Rectal smooth muscle tissue (tissue), 1 donor: ENCODE data around the gene NME3.
A peak's percentile ranks its signal among the peaks of the same experiment; 100 is the strongest.

Source experiments
- H3K27ac ChIP-seq: one replicate; pipeline ENCODE4 v1.7.0; 2013; ENCODE audit warnings: low read depth, low read length, inconsistent platforms
- H3K27me3 ChIP-seq: one replicate; pipeline ENCODE4 v1.7.0; 2013; ENCODE audit warnings: low read length; ENCODE audit not compliant: control insufficient read depth, insufficient read depth
- H3K36me3 ChIP-seq: one replicate; pipeline ENCODE4 v1.7.0; 2013; ENCODE audit warnings: low read length; ENCODE audit not compliant: control insufficient read depth, insufficient read depth
- H3K4me1 ChIP-seq: one replicate; pipeline ENCODE4 v1.7.0; 2013; ENCODE audit warnings: low read length; ENCODE audit not compliant: control insufficient read depth, insufficient read depth
- H3K4me3 ChIP-seq: one replicate; pipeline ENCODE4 v1.7.0; 2013; ENCODE audit warnings: low read length
- H3K9ac ChIP-seq: one replicate; pipeline ENCODE4 v1.7.0; 2013; ENCODE audit warnings: low read length

The NME3 gene

GRCh38 chr16:1771188-1771863 lies at the start of gene NME3:
Gene NME3 (minus strand): TSS chr16:1771543. CDS start chr16:1771534, 9 bp downstream.
- H3K4me1 ChIP-seq: peaks cover 12% of the 10 kb centered on the region
- peak within 1 kb of the TSS; percentile 85 for H3K27ac ChIP-seq
- no peaks in the 10 kb centered on the region for H3K27me3 ChIP-seq
- peak within 1 kb of the TSS; percentile 40 for H3K9ac ChIP-seq
- H3K4me3 ChIP-seq: peak within 1 kb of the TSS; percentile 92
- H3K36me3 ChIP-seq: peaks cover 29% of the 10 kb centered on the region

- Histone ChIP-seq H3K36me3 (peaks cover 28% of the 10 kb centered on the region), H3K4me3 (no peak overlapping the region), H3K4me1 (peaks cover 8% of the 10 kb centered on the region), H3K27ac (no peak overlapping the region), H3K27me3 (no peaks in the 10 kb centered on the region), H3K9ac (no peak overlapping the region)
These were observed 49.6 kb upstream of the NME3 start for GRCh38 chr16:1820946-1821290.

DNA sequence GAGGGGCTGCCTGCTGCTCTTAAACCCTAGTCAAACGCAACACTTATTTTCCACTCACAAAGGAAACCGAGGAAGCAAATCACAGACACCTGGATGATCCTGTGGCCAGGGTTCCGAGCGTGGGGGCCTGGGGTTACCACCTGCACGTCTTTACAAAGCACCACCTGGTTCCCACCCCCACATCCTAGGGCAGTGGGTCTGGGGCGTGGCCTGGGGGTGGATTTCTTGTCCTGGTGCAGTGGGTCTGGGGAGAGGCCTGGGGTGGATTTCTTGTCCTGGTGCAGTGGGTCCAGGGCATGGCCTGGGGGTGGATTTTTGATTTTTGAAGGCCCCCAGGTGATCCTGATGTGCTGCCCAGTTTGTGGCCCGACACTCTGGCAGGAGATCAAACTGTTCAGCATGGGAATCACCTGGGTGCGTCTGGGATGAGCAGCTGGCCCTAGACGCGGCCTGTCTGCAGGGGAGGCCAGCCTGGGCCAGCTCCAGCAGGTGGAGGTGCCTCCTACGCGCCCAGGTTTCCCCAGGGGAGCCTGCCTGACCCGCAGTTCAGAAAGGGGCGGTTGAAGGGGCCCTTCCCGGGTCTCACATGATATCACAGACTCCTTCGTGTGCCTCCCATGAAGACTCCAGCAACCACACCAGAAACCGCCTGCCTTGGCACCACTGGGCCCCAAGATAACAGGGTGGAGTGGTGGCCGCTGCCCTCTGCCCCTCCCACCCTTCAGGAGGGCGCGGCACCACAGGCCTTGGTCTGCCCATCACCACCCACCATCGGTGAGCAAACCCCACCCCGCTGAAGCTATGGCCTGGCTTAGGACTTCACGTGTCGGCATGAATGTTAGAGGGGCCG lies 49.0 kb upstream of the NME3 start:
- no peak overlapping the region for H3K27ac ChIP-seq
- H3K4me1 ChIP-seq: peaks cover 3% of the 10 kb centered on the region
- H3K9ac ChIP-seq: no peak overlapping the region
- H3K4me3 ChIP-seq: no peak overlapping the region
- peaks cover 28% of the 10 kb centered on the region for H3K36me3 ChIP-seq
- no peaks in the 10 kb centered on the region for H3K27me3 ChIP-seq

DNA sequence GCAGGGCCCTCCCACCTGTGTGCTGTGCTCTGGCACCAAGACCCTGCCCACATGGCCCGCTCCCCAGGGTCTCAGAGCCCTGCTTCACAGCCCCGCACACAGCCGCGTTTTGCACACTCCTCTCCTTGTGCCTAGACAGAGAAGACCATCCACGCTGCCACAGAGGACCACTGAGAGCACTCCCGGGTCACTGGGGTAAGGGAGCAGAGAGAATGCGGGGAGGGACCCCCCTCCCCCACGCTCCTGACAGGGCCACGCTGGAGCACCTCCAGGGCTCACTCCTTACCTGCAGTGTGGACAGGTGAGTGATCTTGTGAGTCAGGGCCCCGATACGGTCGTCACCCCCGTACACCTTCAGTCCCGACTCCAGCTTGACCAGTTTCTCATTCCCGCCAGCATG lies 48.3 kb upstream of the NME3 start:
- Histone ChIP-seq H3K4me1 (no peaks in the 10 kb centered on the region), H3K36me3 (peaks cover 28% of the 10 kb centered on the region)

GRCh38 chr16:1818873-1819525 lies 47.7 kb upstream of the NME3 start:
- Histone ChIP-seq H3K4me3 (no peak overlapping the region), H3K27me3 (no peaks in the 10 kb centered on the region), H3K4me1 (no peaks in the 10 kb centered on the region), H3K9ac (no peak overlapping the region), H3K27ac (no peak overlapping the region), H3K36me3 (peaks cover 28% of the 10 kb centered on the region)

More for the DNA sequence above, 48.3 kb upstream of the NME3 start:
- H3K27ac ChIP-seq: no peak overlapping the region
- no peaks in the 10 kb centered on the region for H3K27me3 ChIP-seq
- no peak overlapping the region for H3K9ac ChIP-seq
- H3K4me3 ChIP-seq: no peak overlapping the region

DNA sequence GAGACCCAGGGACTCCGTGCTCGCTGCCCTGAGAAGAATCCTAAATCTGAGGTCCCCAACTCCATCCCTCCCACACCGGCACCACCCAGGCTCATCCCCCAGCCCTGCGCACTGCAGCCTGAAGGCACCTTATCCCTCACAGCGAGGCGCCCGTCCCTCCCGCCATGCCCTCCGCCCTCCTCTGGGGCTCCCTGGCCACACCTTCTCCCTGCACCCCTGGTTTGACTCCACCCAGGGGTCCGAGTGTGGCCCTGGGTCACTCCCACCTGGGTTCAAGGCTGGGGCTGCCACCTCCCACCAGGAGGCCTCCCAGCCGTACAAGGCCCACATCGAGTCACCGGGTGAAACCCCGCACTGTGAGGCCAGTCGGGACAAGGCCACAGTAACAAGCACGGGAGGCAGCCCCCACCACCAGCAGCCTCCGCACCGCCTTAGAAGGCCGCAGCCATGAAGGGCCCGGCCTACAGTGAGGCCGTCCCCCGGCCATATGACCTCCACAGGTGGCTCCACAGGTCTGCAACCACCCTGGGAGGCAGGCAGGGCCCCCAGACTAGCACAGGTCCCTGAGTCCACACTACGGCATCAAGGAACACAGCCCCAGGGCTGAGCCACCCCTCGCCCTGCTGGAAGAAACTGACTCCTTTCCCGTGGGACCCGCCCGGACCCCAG lies 47.0 kb upstream of the NME3 start:
- Histone ChIP-seq H3K36me3 (peaks cover 28% of the 10 kb centered on the region), H3K27ac (no peak overlapping the region), H3K27me3 (no peaks in the 10 kb centered on the region), H3K4me3 (no peak overlapping the region), H3K9ac (no peak overlapping the region), H3K4me1 (no peaks in the 10 kb centered on the region)

- Histone ChIP-seq H3K9ac (no peak overlapping the region), H3K27ac (no peak overlapping the region), H3K36me3 (peaks cover 28% of the 10 kb centered on the region), H3K27me3 (no peaks in the 10 kb centered on the region), H3K4me1 (no peaks in the 10 kb centered on the region), H3K4me3 (no peak overlapping the region)
These were observed 46.4 kb upstream of the NME3 start for GRCh38 chr16:1817716-1818115.

DNA sequence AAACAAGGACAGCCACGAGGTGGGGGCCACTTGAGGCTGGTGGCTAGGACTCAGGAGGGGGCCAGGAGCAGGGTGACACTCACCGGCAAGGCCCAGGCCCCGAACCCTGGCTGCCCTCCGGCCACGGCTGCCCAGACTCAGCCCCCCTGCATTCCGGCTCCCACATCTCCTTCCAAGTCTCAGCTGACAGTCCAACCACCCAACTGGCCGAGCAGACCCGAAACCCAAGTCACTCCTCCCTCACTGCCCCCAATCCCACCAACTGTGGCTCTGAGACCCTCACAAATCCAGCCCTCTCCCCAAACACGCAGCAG lies 45.9 kb upstream of the NME3 start:
- H3K36me3 ChIP-seq: peaks cover 25% of the 10 kb centered on the region
- no peak overlapping the region for H3K4me3 ChIP-seq
- no peak overlapping the region for H3K9ac ChIP-seq
- H3K4me1 ChIP-seq: no peaks in the 10 kb centered on the region
- H3K27ac ChIP-seq: no peak overlapping the region
- H3K27me3 ChIP-seq: no peaks in the 10 kb centered on the region

GRCh38 chr16:1816396-1817275 lies 45.3 kb upstream of the NME3 start:
- H3K36me3 ChIP-seq: peaks cover 22% of the 10 kb centered on the region
- no peak overlapping the region for H3K4me3 ChIP-seq
- H3K4me1 ChIP-seq: no peaks in the 10 kb centered on the region
- H3K9ac ChIP-seq: no peak overlapping the region
- H3K27ac ChIP-seq: no peak overlapping the region
- H3K27me3 ChIP-seq: no peaks in the 10 kb centered on the region

DNA sequence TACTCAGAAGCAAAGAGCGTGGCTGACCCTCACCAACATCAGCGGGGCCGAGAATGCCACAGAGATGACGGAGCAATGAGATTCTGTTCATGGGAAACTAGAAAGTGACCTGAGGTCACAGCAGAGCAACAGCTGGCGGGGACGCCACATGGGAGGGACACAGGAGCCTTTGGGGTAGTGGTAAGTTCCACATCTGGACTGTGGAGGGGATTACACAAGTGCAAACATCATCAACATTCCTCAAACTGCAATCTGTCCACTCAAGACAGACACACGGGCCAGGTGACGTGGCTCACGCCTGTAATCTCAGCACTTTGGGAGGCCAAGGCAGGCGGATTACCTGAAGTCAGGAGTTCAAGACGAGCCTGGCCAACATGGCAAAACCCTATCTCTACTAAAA lies 44.1 kb upstream of the NME3 start:
- Histone ChIP-seq H3K36me3 (peaks cover 22% of the 10 kb centered on the region), H3K4me1 (no peaks in the 10 kb centered on the region), H3K9ac (no peak overlapping the region), H3K27ac (no peak overlapping the region), H3K4me3 (no peak overlapping the region), H3K27me3 (no peaks in the 10 kb centered on the region)

DNA sequence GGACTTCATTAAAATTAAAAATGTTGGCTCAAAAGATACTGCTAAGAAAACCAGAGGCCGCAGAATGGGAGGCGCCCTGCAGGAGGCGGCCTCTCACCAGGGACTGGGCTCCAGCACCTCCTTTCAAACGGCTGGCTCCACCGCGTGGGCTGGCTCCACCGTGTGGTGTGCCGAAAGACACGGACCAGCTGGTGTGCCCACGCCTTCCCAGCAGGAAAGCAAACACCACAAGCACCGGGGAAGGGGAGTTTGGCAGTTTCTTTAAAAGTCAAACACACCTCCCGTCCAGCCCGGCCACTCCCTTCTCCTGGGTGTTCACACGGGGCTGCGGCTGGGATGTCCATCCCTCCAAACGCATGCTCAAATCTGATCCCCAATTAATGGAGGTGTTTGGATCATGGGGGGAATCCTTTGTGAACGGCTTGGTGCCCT lies 41.4 kb upstream of the NME3 start:
- Histone ChIP-seq H3K36me3 (peaks cover 27% of the 10 kb centered on the region), H3K4me3 (no peak overlapping the region), H3K27me3 (no peaks in the 10 kb centered on the region), H3K4me1 (no peaks in the 10 kb centered on the region), H3K27ac (no peak overlapping the region), H3K9ac (no peak overlapping the region)
